ENCODE results near the gene IQSEC2.

DNA sequence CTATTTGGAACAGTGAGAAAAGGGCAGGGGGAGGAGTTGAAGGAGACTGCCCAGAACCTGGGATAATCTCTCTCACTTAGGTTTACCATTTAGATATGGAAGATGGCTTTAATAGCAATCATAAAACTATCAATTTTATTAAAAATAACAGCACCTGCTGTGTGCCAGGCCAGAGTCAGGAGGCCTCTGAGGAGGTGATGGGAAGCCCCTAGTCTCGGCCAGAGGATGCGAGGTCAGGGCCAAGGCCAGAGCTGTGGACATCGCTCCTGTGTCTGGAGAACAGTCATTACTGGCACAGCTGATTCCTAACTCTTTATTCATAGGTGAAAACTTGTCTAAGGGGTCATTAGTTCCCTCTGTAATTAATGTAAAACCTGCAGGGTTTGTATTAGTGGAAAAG, 4.2 kb upstream of the IQSEC2 start:
- TF ChIP-seq, protein P1, sequence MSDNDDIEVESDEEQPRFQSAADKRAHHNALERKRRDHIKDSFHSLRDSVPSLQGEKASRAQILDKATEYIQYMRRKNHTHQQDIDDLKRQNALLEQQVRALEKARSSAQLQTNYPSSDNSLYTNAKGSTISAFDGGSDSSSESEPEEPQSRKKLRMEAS (IDR thresholded peaks at IDR 0.05), result no peak
- TF ChIP-seq, protein P2, sequence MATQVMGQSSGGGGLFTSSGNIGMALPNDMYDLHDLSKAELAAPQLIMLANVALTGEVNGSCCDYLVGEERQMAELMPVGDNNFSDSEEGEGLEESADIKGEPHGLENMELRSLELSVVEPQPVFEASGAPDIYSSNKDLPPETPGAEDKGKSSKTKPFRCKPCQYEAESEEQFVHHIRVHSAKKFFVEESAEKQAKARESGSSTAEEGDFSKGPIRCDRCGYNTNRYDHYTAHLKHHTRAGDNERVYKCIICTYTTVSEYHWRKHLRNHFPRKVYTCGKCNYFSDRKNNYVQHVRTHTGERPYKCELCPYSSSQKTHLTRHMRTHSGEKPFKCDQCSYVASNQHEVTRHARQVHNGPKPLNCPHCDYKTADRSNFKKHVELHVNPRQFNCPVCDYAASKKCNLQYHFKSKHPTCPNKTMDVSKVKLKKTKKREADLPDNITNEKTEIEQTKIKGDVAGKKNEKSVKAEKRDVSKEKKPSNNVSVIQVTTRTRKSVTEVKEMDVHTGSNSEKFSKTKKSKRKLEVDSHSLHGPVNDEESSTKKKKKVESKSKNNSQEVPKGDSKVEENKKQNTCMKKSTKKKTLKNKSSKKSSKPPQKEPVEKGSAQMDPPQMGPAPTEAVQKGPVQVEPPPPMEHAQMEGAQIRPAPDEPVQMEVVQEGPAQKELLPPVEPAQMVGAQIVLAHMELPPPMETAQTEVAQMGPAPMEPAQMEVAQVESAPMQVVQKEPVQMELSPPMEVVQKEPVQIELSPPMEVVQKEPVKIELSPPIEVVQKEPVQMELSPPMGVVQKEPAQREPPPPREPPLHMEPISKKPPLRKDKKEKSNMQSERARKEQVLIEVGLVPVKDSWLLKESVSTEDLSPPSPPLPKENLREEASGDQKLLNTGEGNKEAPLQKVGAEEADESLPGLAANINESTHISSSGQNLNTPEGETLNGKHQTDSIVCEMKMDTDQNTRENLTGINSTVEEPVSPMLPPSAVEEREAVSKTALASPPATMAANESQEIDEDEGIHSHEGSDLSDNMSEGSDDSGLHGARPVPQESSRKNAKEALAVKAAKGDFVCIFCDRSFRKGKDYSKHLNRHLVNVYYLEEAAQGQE (IDR thresholded peaks at IDR 0.05; ENCODE audit: low read depth), result no peak
- TF ChIP-seq CEBPB (IDR thresholded peaks at IDR 0.05), result no peak
- no peak for TF ChIP-seq NFIC (IDR thresholded peaks at IDR 0.05)
- no peak for TF ChIP-seq EP300 (IDR thresholded peaks at IDR 0.05; ENCODE audit: borderline replicate concordance)
- TF ChIP-seq ZBTB7A (IDR thresholded peaks at IDR 0.05; ENCODE audit: low read depth), result no peak
- no peak for TF ChIP-seq TAF1 (IDR thresholded peaks at IDR 0.05; ENCODE audit: low read depth)
- TF ChIP-seq TCF12 (IDR thresholded peaks at IDR 0.05; ENCODE audit: low read depth), result no peak
- no peak for TF ChIP-seq RAD21 (IDR thresholded peaks at IDR 0.05; ENCODE audit: low read depth)
- TF ChIP-seq TEAD4 (IDR thresholded peaks at IDR 0.05), result no peak
- TF ChIP-seq CREB1 (IDR thresholded peaks at IDR 0.05; ENCODE audit: low read depth), result no peak
- TF ChIP-seq, protein P3, sequence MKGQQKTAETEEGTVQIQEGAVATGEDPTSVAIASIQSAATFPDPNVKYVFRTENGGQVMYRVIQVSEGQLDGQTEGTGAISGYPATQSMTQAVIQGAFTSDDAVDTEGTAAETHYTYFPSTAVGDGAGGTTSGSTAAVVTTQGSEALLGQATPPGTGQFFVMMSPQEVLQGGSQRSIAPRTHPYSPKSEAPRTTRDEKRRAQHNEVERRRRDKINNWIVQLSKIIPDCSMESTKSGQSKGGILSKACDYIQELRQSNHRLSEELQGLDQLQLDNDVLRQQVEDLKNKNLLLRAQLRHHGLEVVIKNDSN (IDR thresholded peaks at IDR 0.05), result no peak
